ENCODE data around the gene DAZAP1.

GRCh38 chr19:1382250-1382649, 25.1 kb upstream of the DAZAP1 start:
- no peak for TF ChIP-seq POLR2A (IDR thresholded peaks at IDR 0.05)
- TF ChIP-seq CTCF (IDR thresholded peaks at IDR 0.05) = no peak
- TF ChIP-seq POLR2AphosphoS5 (IDR thresholded peaks at IDR 0.05) = no peak

Measured in gastroesophageal sphincter (tissue), 3 donors.